ENCODE data around the gene SRP68. TPM values are rescaled to one million over a fixed set of nuclear protein-coding genes. Genes with fewer than 3 reads are reported as not detected.

Gene SRP68
- total and polyA plus RNA-seq, 2 of the 8 experiments (the other 6 are each of a cell fraction or from before 2014, with no cell fraction given) = 57.7 to 83.5 TPM

DNA sequence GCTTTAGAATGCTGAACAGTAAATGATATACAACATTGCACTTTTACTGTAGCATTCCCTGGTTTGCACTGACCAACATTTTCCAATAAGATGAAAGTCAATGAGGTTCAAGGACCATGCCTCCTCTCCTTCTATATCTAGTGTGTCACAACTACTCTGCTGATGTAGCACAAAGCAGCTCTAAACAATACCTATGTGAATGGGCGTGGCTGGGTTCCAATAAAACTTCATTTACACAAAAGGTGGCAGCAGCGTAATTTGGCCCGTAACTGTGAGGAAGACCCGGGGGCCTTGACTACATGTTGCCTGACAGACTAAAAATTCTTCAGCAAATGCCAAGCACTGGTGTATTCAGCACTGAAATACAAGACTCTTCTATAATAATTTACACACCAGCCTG lies 6.5 kb downstream of the SRP68 start:
- no peak overlapping the region for H3K4ac ChIP-seq (replicated peaks; ENCODE audit: insufficient read length, low read depth, low read length)
- H4K91ac ChIP-seq (replicated peaks; ENCODE audit: insufficient read length, low read length) = no peak overlapping the region
- H3K4me3 ChIP-seq (ENCODE audit: extremely low read depth in 1 of 4, insufficient read depth in 2 of 4, low read depth in 3 of 4, low read length in 4 of 4) = no peak overlapping the region
- no peak overlapping the region for H2BK15ac ChIP-seq (ENCODE audit: low read length)
- H4K8ac ChIP-seq (ENCODE audit: extremely low read depth, insufficient read depth, low read length) = no peak overlapping the region
- H2AFZ ChIP-seq (ENCODE audit: low read length) = no peak overlapping the region
- H3K27me3 ChIP-seq (replicated peaks in 1 of 4; ENCODE audit: control insufficient read depth in 3 of 4, extremely low read depth in 1 of 4, insufficient read depth in 3 of 4, low read length in 3 of 4) = no peaks in the 10 kb centered on the region
- no peaks in the 10 kb centered on the region for H3K79me1 ChIP-seq (ENCODE audit: low read depth, low read length)
- 94% methylated on average over 4 of the region's 4 CpGs; no CpG with 5 or more reads in 1 of the 2 experiments for WGBS, 2 experiments (ENCODE audit: extremely low coverage in 1 of 2, insufficient coverage in 1 of 2, insufficient read length in 1 of 2, insufficient replicate concordance in 2 of 2, low coverage in 1 of 2, low lambda C conversion rate in 2 of 2, missing lambda C conversion rate in 1 of 2)
- no peak overlapping the region for H2BK20ac ChIP-seq (ENCODE audit: low read length)
- TF ChIP-seq RFX5 (IDR thresholded peaks at IDR 0.05; ENCODE audit: borderline replicate concordance, low read depth, low read length) = no peak
- TF ChIP-seq RBBP5 (IDR thresholded peaks at IDR 0.05; ENCODE audit: borderline replicate concordance, low read depth, low read length) = no peak
- TF ChIP-seq, protein P1, sequence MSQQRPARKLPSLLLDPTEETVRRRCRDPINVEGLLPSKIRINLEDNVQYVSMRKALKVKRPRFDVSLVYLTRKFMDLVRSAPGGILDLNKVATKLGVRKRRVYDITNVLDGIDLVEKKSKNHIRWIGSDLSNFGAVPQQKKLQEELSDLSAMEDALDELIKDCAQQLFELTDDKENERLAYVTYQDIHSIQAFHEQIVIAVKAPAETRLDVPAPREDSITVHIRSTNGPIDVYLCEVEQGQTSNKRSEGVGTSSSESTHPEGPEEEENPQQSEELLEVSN (IDR thresholded peaks at IDR 0.05) = no peak
- no peak for TF ChIP-seq SRF (IDR thresholded peaks at IDR 0.05; ENCODE audit: low read depth, low read length)
- no peak for TF ChIP-seq SP4 (IDR thresholded peaks at IDR 0.05; ENCODE audit: low read length)
- no peak overlapping the region for H3K23ac ChIP-seq (ENCODE audit: insufficient read length)
- peaks cover 33 to 56% (median 47%) of the 10 kb centered on the region in 4 experiments for H3K36me3 ChIP-seq (ENCODE audit: control insufficient read depth in 2 of 4, insufficient read depth in 4 of 4, low read length in 3 of 4)
- H2BK120ac ChIP-seq (replicated peaks; ENCODE audit: low read depth, low read length) = no peak overlapping the region
- H3K56ac ChIP-seq (replicated peaks; ENCODE audit: insufficient read length, low read depth, low read length) = no peak overlapping the region
- peaks cover 0 to 13% of the 10 kb centered on the region in 2 experiments for H3K79me2 ChIP-seq (ENCODE audit: control insufficient read depth in 1 of 2, insufficient read depth in 2 of 2, low read length in 2 of 2)
- ChIA-PET CTCF (ENCODE audit: partially characterized antibody) (interaction anchor here (0.6 to 2.4 kb wide), 3 partner anchors 51 to 187 kb away, joined by 3 to 14 read pairs (median 3); no protein-coding TSS in a partner anchor), POLR2A (ENCODE audit: partially characterized antibody) (interaction anchor here (0.8 kb wide), 1 partner anchor 17 kb away, joined by 4 read pairs; no protein-coding TSS in a partner anchor)
- H3K4me2 ChIP-seq (ENCODE audit: insufficient read depth in 1 of 2, low read depth in 2 of 2, low read length in 2 of 2) = no peak overlapping the region
- no peak overlapping the region for H2AK5ac ChIP-seq (ENCODE audit: low read depth, low read length)
- H3K18ac ChIP-seq (ENCODE audit: extremely low read depth, low read length) = no peak overlapping the region
- H4K20me1 ChIP-seq (replicated peaks in 1 of 2; ENCODE audit: control insufficient read depth in 1 of 2, insufficient read depth in 2 of 2, low read length in 2 of 2) = peaks cover 0 to 2% of the 10 kb centered on the region in 2 experiments
- H3K27ac ChIP-seq (ENCODE audit: low read depth, low read length) = no peak overlapping the region
- no peaks in the 10 kb centered on the region for H3K23me2 ChIP-seq (ENCODE audit: low read depth, low read length)
- 0 out of 7 replicates have a peak, but pooled peaks cover 0 to 2% (median 0%) of the 10 kb centered on the region in 4 experiments for H3K4me1 ChIP-seq (replicated peaks in 1 of 4; ENCODE audit: control insufficient read depth in 3 of 4, insufficient read depth in 4 of 4, low read length in 3 of 4)
- H2BK5ac ChIP-seq (ENCODE audit: low read depth, low read length) = no peak overlapping the region
- H3K14ac ChIP-seq (ENCODE audit: insufficient read length) = no peak overlapping the region
- no peak overlapping the region for H2BK12ac ChIP-seq (ENCODE audit: low read depth, low read length)
- H3K9ac ChIP-seq (replicated peaks in 1 of 4; ENCODE audit: extremely low read depth in 1 of 4, low read depth in 3 of 4, low read length in 3 of 4) = no peak overlapping the region
- no peaks in the 10 kb centered on the region for H3K9me3 ChIP-seq (ENCODE audit: insufficient read depth in 2 of 2, low read depth in 1 of 2, low read length in 1 of 2)
- no peak overlapping the region for H4K5ac ChIP-seq (ENCODE audit: insufficient read length, low read depth, low read length)
- no peak for FAIRE-seq
- no peak for DNase-seq (ENCODE audit: low read depth in 1 of 2, low spot score in 2 of 2)

Data from H1 (cell line).